ENCODE measurements around the gene TOX3. TPM values are rescaled to one million over a fixed set of nuclear protein-coding genes. Genes with fewer than 3 reads are reported as not detected.

The TOX3 gene
- total RNA-seq, 3 donors from 2014 or later (not counting 1 experiment from before 2014, with no cell fraction given), result not detected

GRCh38 chr16:52499060-52499440 is 47.9 kb downstream of the TOX3 start:
- H3K4me3 ChIP-seq (ENCODE audit: low read length), result no peak overlapping the region
- ATAC-seq, result no peak
- no peak overlapping the region for H3K27ac ChIP-seq (ENCODE audit: low read length)
- no peaks in the 10 kb centered on the region for H3K27me3 ChIP-seq (ENCODE audit: control insufficient read depth, insufficient read depth, low read length)
- no peaks in the 10 kb centered on the region for H3K4me1 ChIP-seq (ENCODE audit: control insufficient read depth, insufficient read depth, low read length)
- H3K4me1 Mint-ChIP-seq, result no peaks in the 10 kb centered on the region
- H3K27ac Mint-ChIP-seq, result no peak overlapping the region
- H3K27me3 Mint-ChIP-seq (ENCODE audit: low read depth in 2 of 2), result no peaks in the 10 kb centered on the region
- H3K36me3 Mint-ChIP-seq, result no peaks in the 10 kb centered on the region
- no peaks in the 10 kb centered on the region for H3K9me3 Mint-ChIP-seq
- peaks cover 3% of the 10 kb centered on the region for H3K9me3 ChIP-seq (ENCODE audit: control insufficient read depth, insufficient read depth, low read length)
- intact Hi-C loops (cut with micrococcal nuclease), result no loop called here
- H3K4me3 Mint-ChIP-seq, result no peak overlapping the region
- DNase-seq, result no peak
- TF ChIP-seq CTCF (IDR thresholded peaks at IDR 0.05), result no peak
- WGBS (ENCODE audit: insufficient coverage), result 41% methylated on average over 3 of the region's 5 CpGs
- H3K36me3 ChIP-seq (ENCODE audit: control insufficient read depth, insufficient read depth, low read length), result no peaks in the 10 kb centered on the region

GRCh38 chr16:52498328-52499059 is 48.4 kb downstream of the TOX3 start:
- ATAC-seq (no peak), DNase-seq (no peak)
- Histone ChIP-seq H3K36me3 (ENCODE audit: control insufficient read depth, insufficient read depth, low read length) (no peaks in the 10 kb centered on the region), H3K9me3 (ENCODE audit: control insufficient read depth, insufficient read depth, low read length) (peaks cover 3% of the 10 kb centered on the region), H3K4me1 (ENCODE audit: control insufficient read depth, insufficient read depth, low read length) (no peaks in the 10 kb centered on the region), H3K27ac (ENCODE audit: low read length) (no peak overlapping the region), H3K4me3 (ENCODE audit: low read length) (no peak overlapping the region), H3K27me3 (ENCODE audit: control insufficient read depth, insufficient read depth, low read length) (no peaks in the 10 kb centered on the region)
- Mint-ChIP-seq H3K4me3 (no peak overlapping the region), H3K36me3 (no peaks in the 10 kb centered on the region), H3K27me3 (ENCODE audit: low read depth in 2 of 2) (no peaks in the 10 kb centered on the region), H3K27ac (no peak overlapping the region), H3K4me1 (no peaks in the 10 kb centered on the region), H3K9me3 (no peaks in the 10 kb centered on the region)
- no peak for TF ChIP-seq CTCF (IDR thresholded peaks at IDR 0.05)
- intact Hi-C loops (cut with micrococcal nuclease), result no loop called here
- WGBS (ENCODE audit: insufficient coverage), result 24% methylated on average over 14 of the region's 16 CpGs

GRCh38 chr16:52497067-52497816 is 49.7 kb downstream of the TOX3 start:
- intact Hi-C loops (cut with micrococcal nuclease), result no loop called here
- Mint-ChIP-seq H3K27ac (no peak overlapping the region), H3K4me1 (no peaks in the 10 kb centered on the region), H3K36me3 (no peaks in the 10 kb centered on the region), H3K27me3 (ENCODE audit: low read depth in 2 of 2) (no peaks in the 10 kb centered on the region), H3K4me3 (no peak overlapping the region), H3K9me3 (no peaks in the 10 kb centered on the region)
- no peak for TF ChIP-seq CTCF (IDR thresholded peaks at IDR 0.05)
- no peaks in the 10 kb centered on the region for H3K27me3 ChIP-seq (ENCODE audit: control insufficient read depth, insufficient read depth, low read length)
- DNase-seq (no peak), ATAC-seq (no peak)
- no peak overlapping the region for H3K4me3 ChIP-seq (ENCODE audit: low read length)
- WGBS (ENCODE audit: insufficient coverage), result no CpG with 5 or more reads among the region's 1 CpG
- H3K4me1 ChIP-seq (ENCODE audit: control insufficient read depth, insufficient read depth, low read length), result no peaks in the 10 kb centered on the region
- no peaks in the 10 kb centered on the region for H3K36me3 ChIP-seq (ENCODE audit: control insufficient read depth, insufficient read depth, low read length)
- H3K9me3 ChIP-seq (ENCODE audit: control insufficient read depth, insufficient read depth, low read length), result peaks cover 3% of the 10 kb centered on the region
- H3K27ac ChIP-seq (ENCODE audit: low read length), result no peak overlapping the region

Data from natural killer cell (primary cell).